Activated naive CD4-positive, alpha-beta T cell treated with anti-CD3 and anti-CD28 coated beads, Interleukin-2, amount 10 ng/mL, durations not matched to agents 7 days and 5 days (primary cell): ENCODE measurements around the gene CCDC141.
A peak's percentile ranks its signal among the peaks of the same experiment; 100 is the strongest.

Experiments
- CTCF ChIA-PET: fragments of 350-600 bp; sonication (Branson Sonifier 250); formaldehyde crosslinking; loops from one replicate; lab custom pipeline; 2021; ENCODE audit warnings: antibody characterized with exemption; lab: Charles Lee
- DNase-seq: peaks from one replicate; pipeline ENCODE4 v3.0.0-alpha.2; 2020
- H3K27ac Mint-ChIP-seq: one replicate; pipeline ENCODE4 v1.8.0; 2021; ENCODE audit warnings: mild to moderate bottlenecking, moderate library complexity, mixed read lengths
- H3K27me3 Mint-ChIP-seq: one replicate; pipeline ENCODE4 v1.8.0; 2021; ENCODE audit warnings: mild to moderate bottlenecking, mixed read lengths
- H3K36me3 Mint-ChIP-seq: one replicate; pipeline ENCODE4 v1.8.0; 2021; ENCODE audit warnings: mixed read lengths
- H3K4me1 Mint-ChIP-seq: one replicate; pipeline ENCODE4 v1.8.0; 2021; ENCODE audit warnings: mixed read lengths
- H3K4me3 Mint-ChIP-seq: one replicate; pipeline ENCODE4 v1.8.0; 2021; ENCODE audit warnings: mild to moderate bottlenecking, moderate library complexity, mixed read lengths
- H3K9me3 Mint-ChIP-seq: one replicate; pipeline ENCODE4 v1.8.0; 2021; ENCODE audit warnings: mixed read lengths

Gene CCDC141

DNA sequence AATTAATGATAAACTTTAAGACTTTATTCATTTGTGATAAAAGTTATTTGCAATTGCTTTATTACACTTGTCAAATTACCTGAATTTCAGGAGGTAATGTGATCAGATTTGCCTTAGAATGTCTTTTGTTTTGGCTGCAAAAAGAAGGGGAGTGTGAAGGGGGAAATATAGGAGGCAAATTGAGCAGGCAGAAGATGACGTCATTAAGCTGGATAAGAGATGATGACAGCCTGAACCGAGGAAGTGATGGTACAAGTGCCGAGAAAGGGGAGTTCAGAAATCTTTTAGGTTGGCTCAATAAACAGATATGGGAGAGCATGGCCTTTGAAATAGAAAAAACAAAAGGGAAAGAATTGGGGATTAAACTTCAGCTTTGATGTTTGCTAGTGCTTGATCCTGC, 169.7 kb downstream of the CCDC141 start:
- Mint-ChIP-seq H3K27ac (no peak overlapping the region), H3K27me3 (no peaks in the 10 kb centered on the region), H3K36me3 (peaks cover 3% of the 10 kb centered on the region), H3K4me1 (no peaks in the 10 kb centered on the region), H3K4me3 (no peak overlapping the region), H3K9me3 (no peaks in the 10 kb centered on the region)
- CTCF ChIA-PET: interaction anchor here (1.5 kb wide), 1 partner anchor 10 kb away, joined by 5 read pairs; no protein-coding TSS in a partner anchor
- no peak for DNase-seq

DNA sequence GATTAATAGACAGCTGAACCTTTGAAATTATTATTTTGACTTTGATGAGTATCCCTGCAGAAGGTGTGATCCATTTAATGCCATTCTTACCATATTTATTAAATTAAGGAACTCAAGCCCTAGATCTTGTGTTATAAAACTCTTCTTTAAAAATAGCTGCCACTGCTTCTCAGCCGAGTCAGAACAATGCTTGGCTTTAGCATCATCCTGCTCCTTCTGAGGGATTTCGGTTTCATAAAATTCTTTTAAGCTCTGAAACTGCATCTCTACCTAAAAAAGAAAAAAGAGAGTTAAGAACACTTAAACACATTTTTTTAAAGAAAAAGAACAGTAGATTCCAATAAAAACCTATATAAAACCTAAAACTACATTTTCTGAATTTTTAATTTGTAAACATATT, 172.1 kb downstream of the CCDC141 start:
- no peak overlapping the region for H3K27ac Mint-ChIP-seq
- H3K27me3 Mint-ChIP-seq: no peaks in the 10 kb centered on the region
- CTCF ChIA-PET: interaction anchor here (1.0 to 1.2 kb wide), 2 partner anchors 10 to 19 kb away, joined by 3 to 4 read pairs; no protein-coding TSS in a partner anchor
- no peaks in the 10 kb centered on the region for H3K9me3 Mint-ChIP-seq
- peaks cover 3% of the 10 kb centered on the region for H3K36me3 Mint-ChIP-seq
- H3K4me3 Mint-ChIP-seq: no peak overlapping the region
- no peaks in the 10 kb centered on the region for H3K4me1 Mint-ChIP-seq
- DNase-seq: no peak

DNA sequence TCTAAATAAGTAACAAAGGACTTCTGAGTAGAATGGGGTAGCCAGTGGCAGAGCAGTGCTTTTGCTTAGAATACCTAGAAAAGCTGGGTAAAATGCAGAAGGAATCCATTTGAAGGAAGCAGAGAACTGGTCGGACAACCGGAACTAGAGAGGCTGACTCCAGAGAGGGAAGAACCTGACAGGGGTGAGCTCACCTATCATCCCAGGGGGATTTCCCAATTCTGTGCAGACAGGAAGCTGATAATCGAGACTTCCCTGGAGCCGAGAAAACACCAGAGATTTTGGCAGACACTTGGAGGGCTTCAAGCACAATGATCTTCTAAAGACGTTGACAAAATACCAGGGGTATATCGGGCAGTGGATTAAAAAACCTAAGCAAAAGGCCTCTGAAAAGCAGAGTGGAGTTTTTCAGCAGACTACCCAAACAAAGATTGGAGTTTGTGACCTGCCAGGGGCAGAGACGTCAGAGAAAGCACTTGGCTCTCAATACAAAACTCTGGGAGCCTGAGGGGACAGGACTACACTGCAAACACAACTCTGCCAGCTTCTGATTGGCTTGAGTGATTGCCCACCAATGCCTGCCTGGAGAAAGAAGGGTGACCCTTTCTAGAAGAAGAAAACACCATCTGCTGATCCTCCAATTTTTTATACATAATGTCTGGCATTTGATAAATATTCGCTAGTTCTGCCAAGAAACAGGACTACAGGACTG, 175.3 kb downstream of the CCDC141 start:
- Mint-ChIP-seq H3K4me1 (peaks cover 24% of the 10 kb centered on the region), H3K9me3 (no peaks in the 10 kb centered on the region), H3K36me3 (peaks cover 2% of the 10 kb centered on the region), H3K4me3 (no peak overlapping the region), H3K27me3 (no peaks in the 10 kb centered on the region), H3K27ac (no peak overlapping the region)
- DNase-seq: no peak
- CTCF ChIA-PET: no interaction called here

DNA sequence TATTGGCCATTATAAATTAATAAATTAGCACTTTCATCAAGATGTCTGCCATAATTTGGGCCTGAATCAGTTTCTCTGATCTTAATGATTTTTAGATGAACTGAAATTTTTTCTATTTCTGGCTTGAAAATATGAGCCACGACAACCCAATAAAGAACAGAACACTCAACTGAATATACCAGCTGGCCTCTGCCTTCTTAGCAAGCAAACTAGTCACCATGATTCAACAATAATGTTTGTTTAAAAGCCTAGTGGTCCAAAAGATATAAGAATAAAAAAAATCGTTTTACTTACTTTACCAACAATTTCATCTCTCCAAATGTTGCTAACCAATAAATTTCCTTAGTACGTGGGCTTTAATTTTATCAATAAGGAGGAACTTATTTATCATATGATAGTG, 176.0 kb downstream of the CCDC141 start:
- Mint-ChIP-seq H3K36me3 (peaks cover 2% of the 10 kb centered on the region), H3K9me3 (no peaks in the 10 kb centered on the region)
- CTCF ChIA-PET: no interaction called here

DNA sequence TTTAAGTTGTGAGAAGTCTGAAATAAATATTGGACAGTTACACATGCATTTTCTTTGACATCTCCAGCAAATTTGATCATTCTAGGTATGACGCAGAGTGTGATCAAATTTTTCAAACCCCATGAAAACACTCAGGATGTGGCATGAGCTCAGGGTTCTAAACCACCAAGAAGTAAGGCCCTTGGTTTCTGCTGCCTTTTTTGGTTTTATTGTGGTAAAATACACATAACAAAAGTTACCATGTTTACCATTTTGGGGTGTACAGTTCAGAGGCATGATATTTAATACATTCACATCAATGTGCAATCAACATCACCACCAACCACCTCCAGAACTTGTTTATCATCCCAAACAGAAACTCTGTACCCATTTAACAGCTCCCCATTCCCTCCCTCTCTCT, 178.4 kb downstream of the CCDC141 start:
- H3K9me3 Mint-ChIP-seq: no peaks in the 10 kb centered on the region
- DNase-seq: peak; percentile 29
- H3K4me3 Mint-ChIP-seq: no peak overlapping the region
- CTCF ChIA-PET: interaction anchor here (0.7 to 1.6 kb wide), 4 partner anchors 12 to 52 kb away, joined by 3 to 5 read pairs (median 4); no protein-coding TSS in a partner anchor
- no peaks in the 10 kb centered on the region for H3K36me3 Mint-ChIP-seq
- peak overlapping the region; percentile 3 for H3K27ac Mint-ChIP-seq
- no peaks in the 10 kb centered on the region for H3K27me3 Mint-ChIP-seq
- H3K4me1 Mint-ChIP-seq: peaks cover 24% of the 10 kb centered on the region

More for the DNA sequence above, 176.0 kb downstream of the CCDC141 start:
- no peak overlapping the region for H3K4me3 Mint-ChIP-seq
- H3K4me1 Mint-ChIP-seq: peaks cover 24% of the 10 kb centered on the region
- no peaks in the 10 kb centered on the region for H3K27me3 Mint-ChIP-seq
- no peak overlapping the region for H3K27ac Mint-ChIP-seq
- no peak for DNase-seq

DNA sequence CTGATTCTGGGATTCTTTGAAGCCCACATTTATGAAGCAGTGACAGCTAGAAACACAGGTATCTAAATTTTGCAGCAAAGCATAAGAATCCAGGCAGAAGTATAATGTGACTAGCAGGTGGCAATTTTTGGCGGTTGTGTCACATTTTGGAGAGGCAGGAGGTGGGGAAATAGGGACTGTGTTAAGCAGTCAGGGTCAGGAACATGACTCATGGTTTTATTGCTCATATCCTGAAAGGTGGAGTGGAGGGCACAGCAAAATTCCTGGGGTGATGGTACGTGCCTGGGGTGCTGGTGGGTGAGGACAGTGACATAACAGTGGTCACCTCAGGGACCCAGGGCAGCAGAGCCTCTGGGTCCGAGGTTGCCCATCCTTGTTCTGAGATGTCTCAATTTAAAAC, 179.2 kb downstream of the CCDC141 start:
- H3K4me3 Mint-ChIP-seq: no peak overlapping the region
- no peaks in the 10 kb centered on the region for H3K9me3 Mint-ChIP-seq
- DNase-seq: no peak
- no peaks in the 10 kb centered on the region for H3K36me3 Mint-ChIP-seq
- CTCF ChIA-PET: interaction anchor here (1.6 kb wide), 1 partner anchor 11 kb away, joined by 5 read pairs; no protein-coding TSS in a partner anchor
- H3K27ac Mint-ChIP-seq: peak overlapping the region; percentile 21
- peaks cover 24% of the 10 kb centered on the region for H3K4me1 Mint-ChIP-seq
- H3K27me3 Mint-ChIP-seq: no peaks in the 10 kb centered on the region

DNA sequence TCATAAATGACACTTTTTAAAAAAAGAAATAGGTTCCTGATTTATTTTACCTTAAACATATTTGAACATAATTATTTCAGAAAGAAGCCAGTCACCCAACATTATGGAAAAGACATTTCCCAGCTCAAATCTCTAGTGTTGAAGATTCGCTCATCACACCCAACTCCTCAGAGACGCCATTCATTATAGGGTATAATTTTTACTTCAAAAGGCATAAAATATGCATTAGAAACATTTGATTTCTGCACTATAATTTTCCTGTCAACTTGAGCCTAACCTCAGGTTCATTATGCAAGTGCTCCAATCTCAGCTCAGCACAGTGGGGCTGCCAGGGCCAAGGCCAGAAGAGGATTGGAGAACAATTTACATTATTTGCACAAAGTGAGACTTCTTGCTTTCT, 183.9 kb downstream of the CCDC141 start:
- Mint-ChIP-seq H3K4me1 (peaks cover 11% of the 10 kb centered on the region), H3K27me3 (no peaks in the 10 kb centered on the region), H3K36me3 (no peaks in the 10 kb centered on the region), H3K4me3 (no peak overlapping the region), H3K9me3 (no peaks in the 10 kb centered on the region), H3K27ac (no peak overlapping the region)
- DNase-seq: no peak
- CTCF ChIA-PET: interaction anchor here (0.9 kb wide), 1 partner anchor 25 kb away, joined by 3 read pairs; no protein-coding TSS in a partner anchor

DNA sequence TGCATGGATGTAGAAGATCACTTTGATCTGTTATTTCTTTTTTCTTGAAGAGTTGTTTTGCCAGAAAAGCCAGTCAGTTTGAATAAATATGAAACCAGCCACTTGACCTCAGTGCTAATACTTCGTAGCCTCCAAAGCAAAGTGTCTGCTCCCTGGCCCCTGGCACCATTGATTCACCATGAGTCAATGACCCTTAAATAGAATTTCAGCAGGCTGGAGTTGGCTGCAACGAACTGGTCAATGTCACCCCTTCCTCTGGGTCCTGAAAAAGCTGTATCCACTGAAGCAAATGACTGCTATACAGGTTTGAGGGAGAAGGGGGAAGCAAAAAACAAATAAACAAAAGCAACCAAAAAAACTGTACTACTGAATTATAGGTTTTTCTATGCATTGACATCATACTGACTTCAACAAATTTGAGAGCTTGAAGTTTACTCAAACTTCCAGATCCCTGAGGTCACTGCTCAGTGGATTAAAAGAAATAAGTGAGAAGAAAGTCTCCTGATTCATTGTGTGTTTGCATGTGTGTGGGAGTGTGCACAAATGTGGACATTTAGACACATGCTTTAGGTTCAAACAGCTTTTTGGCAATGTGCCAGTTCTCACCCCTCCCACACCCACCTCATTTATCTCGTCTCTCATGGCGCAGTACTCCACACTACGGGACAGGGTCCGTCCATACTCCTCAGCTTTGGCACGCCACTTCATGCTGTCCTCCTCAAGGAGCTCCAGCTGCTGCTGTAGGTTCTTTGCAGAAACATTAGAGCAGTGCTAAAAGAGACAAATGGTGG, 184.6 kb downstream of the CCDC141 start:
- CTCF ChIA-PET: interaction anchor here (0.9 kb wide), 1 partner anchor 25 kb away, joined by 3 read pairs; no protein-coding TSS in a partner anchor

DNA sequence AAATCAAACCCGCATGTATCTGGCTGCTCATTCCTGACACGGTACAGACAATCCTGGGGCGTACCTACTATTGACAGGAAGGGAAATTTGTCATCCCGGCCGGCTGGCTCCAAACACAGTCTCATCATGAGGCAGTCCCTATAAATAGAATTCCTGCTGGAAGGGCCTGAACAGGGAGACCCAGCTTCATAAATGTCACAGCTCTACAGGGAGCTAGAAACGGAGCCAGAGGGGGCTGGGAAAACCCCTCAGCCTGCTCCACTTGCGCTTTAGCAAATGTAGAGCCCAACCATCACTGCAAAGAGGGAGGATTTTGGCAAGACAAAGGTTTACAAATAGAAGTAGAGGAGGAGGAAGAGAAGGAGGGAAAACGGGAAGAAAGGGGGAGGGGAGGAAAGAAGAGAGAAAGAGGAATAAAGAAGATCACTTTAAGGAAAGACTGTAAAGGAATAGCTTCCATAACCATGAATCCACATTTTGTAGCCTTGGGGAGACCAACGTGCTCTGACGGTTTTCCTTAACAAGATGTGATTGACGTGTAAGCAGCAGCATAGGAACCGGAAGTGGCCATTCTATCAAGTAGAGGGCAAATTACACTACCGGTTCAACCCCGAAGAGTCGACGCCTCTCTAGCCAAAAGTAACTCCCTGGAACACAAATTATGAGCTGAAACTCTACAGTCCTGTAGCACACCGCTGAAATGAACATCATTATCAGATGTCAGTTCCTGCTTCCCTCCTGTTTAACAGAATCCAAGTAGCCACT, 185.9 kb downstream of the CCDC141 start:
- no peaks in the 10 kb centered on the region for H3K27me3 Mint-ChIP-seq
- no peak for DNase-seq
- H3K9me3 Mint-ChIP-seq: no peaks in the 10 kb centered on the region
- no peak overlapping the region for H3K27ac Mint-ChIP-seq
- H3K4me1 Mint-ChIP-seq: peaks cover 3% of the 10 kb centered on the region
- no peaks in the 10 kb centered on the region for H3K36me3 Mint-ChIP-seq
- H3K4me3 Mint-ChIP-seq: no peak overlapping the region
- CTCF ChIA-PET: no interaction called here

More for the DNA sequence above, 184.6 kb downstream of the CCDC141 start:
- Mint-ChIP-seq H3K36me3 (no peaks in the 10 kb centered on the region), H3K4me1 (peaks cover 6% of the 10 kb centered on the region), H3K4me3 (no peak overlapping the region), H3K27me3 (no peaks in the 10 kb centered on the region), H3K9me3 (no peaks in the 10 kb centered on the region), H3K27ac (no peak overlapping the region)
- no peak for DNase-seq

DNA sequence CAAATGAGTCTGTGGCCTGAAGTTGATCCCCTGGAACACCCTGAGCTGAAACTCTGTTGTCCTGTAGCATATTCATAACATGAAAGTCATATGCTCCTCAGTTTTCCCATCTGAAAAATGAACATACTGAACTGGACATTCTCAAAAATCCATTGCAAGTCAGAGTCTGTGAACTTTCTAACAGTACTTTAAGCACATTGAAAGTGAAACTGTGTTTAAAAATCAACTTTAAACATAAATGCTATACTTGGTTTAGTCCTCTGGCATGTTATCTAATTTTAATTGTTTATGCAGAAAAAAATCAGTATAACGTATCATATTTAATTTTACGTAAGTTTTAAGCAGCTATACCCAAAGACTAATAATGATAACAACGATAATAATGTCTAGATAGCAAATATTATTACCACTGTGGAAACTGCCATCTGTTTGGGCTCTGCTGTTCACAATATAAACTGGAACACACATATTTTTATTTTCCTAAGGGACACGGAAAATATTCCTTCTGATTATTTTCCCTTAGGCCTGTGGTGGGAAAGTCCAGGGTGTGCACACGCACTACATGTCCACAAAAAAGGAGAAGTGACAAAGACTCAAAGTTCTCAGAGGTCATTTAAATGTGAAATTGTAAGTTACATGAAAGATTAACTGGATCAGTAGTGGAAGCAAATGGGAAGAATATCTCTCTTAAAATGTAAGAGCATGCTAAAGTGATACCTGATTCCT, 186.6 kb downstream of the CCDC141 start:
- H3K4me1 Mint-ChIP-seq: peaks cover 3% of the 10 kb centered on the region
- no peaks in the 10 kb centered on the region for H3K9me3 Mint-ChIP-seq
- no peaks in the 10 kb centered on the region for H3K27me3 Mint-ChIP-seq
- no peaks in the 10 kb centered on the region for H3K36me3 Mint-ChIP-seq
- DNase-seq: no peak
- no peak overlapping the region for H3K4me3 Mint-ChIP-seq
- CTCF ChIA-PET: no interaction called here
- no peak overlapping the region for H3K27ac Mint-ChIP-seq

DNA sequence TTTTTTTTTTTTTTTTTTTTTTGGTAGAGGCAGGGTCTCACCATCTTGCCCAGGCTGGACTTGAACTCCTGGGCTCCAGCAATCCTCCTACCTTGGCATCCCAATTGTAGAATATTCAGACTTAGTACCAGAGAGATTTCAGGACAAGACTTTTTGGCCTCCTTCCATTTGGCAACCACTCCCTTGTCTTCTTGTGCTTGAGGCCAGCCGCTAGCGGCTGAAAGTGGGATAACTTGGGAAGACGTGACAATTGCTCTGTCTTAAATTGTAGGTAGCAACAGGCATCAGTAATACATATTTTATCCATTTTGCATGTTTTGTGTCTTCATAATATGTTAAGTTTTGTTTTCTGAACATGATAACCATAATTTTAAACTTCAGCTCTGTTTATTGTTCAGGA, 189.4 kb downstream of the CCDC141 start:
- H3K4me1 Mint-ChIP-seq: peaks cover 3% of the 10 kb centered on the region
- DNase-seq: no peak
- no peaks in the 10 kb centered on the region for H3K9me3 Mint-ChIP-seq
- H3K27ac Mint-ChIP-seq: no peak overlapping the region
- H3K36me3 Mint-ChIP-seq: no peaks in the 10 kb centered on the region
- peaks cover 4% of the 10 kb centered on the region for H3K27me3 Mint-ChIP-seq
- no peak overlapping the region for H3K4me3 Mint-ChIP-seq
- CTCF ChIA-PET: no interaction called here

DNA sequence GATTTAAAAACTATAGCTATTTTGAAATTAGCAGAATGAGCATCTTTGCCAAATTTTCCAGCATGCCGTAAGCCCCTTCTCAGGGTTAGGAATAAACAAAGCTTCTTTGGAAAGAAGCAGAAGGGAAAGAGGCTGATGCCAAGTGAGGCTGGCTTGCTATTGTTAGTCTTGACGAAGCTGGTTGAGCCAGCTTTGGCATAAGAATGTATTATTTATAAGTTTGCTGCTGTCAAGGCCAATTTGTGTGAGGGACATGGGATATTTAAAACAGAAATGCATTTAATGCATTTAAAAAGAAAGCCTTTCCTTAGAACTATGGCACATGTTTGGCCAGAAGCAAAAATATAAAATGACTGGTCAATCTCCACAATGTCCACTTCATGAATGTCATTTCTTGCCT, 190.2 kb downstream of the CCDC141 start:
- Mint-ChIP-seq H3K9me3 (no peaks in the 10 kb centered on the region), H3K27ac (no peak overlapping the region), H3K4me3 (no peak overlapping the region), H3K27me3 (peaks cover 4% of the 10 kb centered on the region), H3K36me3 (no peaks in the 10 kb centered on the region), H3K4me1 (peaks cover 3% of the 10 kb centered on the region)
- CTCF ChIA-PET: interaction anchor here (0.9 to 1.2 kb wide), 2 partner anchors 11 to 56 kb away, joined by 3 to 5 read pairs; no protein-coding TSS in a partner anchor
- no peak for DNase-seq

DNA sequence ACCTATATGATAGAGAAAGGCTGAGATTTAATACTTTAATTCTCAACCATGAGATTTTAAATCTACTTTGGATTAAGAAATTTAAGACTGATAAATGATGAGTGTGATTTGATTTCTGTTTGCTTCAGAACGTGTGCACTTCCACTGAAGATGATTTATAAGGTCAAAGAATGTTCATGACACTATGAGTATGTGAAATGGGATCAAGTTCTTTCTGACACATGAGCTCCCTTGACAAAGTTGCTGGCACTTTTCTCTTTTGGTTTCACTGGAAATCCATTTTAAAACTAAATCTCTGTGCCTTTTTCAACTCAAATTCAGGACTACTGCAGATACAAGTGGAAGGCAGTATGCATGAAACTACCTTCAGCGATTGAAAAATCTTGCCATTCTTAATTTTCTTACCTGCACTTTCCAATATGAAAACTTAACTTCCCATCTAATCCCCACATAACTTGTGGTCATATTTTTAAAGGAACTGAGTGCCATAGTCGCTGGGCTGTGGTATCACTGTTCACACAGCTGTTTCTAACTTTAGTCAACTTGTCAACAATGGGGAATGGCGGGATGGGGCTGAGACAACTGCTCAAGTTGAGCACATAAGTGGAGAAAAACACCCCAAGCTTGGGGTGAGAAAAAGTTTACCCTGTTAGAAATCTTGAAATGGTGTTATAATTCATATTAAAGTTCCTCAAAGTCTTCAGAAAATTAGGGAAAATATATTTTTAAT, 190.9 kb downstream of the CCDC141 start:
- DNase-seq: no peak
- Mint-ChIP-seq H3K9me3 (no peaks in the 10 kb centered on the region), H3K36me3 (no peaks in the 10 kb centered on the region), H3K4me3 (no peak overlapping the region), H3K27me3 (peaks cover 4% of the 10 kb centered on the region), H3K27ac (no peak overlapping the region), H3K4me1 (peaks cover 3% of the 10 kb centered on the region)
- CTCF ChIA-PET: interaction anchor here (0.8 to 1.2 kb wide), 3 partner anchors 12 to 55 kb away, joined by 3 to 5 read pairs (median 3); no protein-coding TSS in a partner anchor
